Thyroid gland (tissue), 4 donors: ENCODE results near the gene WDR87. TPM values are rescaled to one million over a fixed set of nuclear protein-coding genes. Genes with fewer than 3 reads are reported as not detected.

Experiments
- DNase-seq, 2 donors: peaks; one replicate each; pipeline ENCODE4 v3.0.0-alpha.2; 2019
- H3K27ac ChIP-seq, 3 donors: fragments of 200-600 bp; sonication (generic); 1 replicate in 2 of 3; 2 replicates in 1 of 3; pipeline ENCODE4 v1.5.1; 2016 to 2019; ENCODE audit warnings: mild to moderate bottlenecking in 1 of 3, moderate library complexity in 1 of 3
- H3K27me3 ChIP-seq: fragments of 200-600 bp; sonication (generic); one replicate; pipeline ENCODE4 v1.5.1; 2019
- H3K36me3 ChIP-seq, 2 donors: fragments of 200-600 bp; sonication (generic); one replicate each; pipeline ENCODE4 v1.5.1; 2016 to 2019
- H3K4me1 ChIP-seq, 2 donors: fragments of 200-600 bp; sonication (generic); one replicate each; pipeline ENCODE4 v1.5.1; 2017 to 2019
- H3K4me3 ChIP-seq, 3 donors: fragments of 200-600 bp; sonication (generic); replicated peaks in 1 of 3; 1 replicate in 2 of 3; 2 replicates in 1 of 3; pipeline ENCODE4 v1.5.1; 2016; ENCODE audit warnings: mild to moderate bottlenecking in 1 of 3
- H3K9me3 ChIP-seq: fragments of 200-600 bp; sonication (generic); one replicate; pipeline ENCODE4 v1.5.1; 2017
- POLR2A ChIP-seq, 2 donors: fragments of 450-650 bp; IDR thresholded peaks; one replicate each; pipeline ENCODE4 v1.6.1; 2017; ENCODE audit warnings: antibody characterized with exemption in 2 of 2, mild to moderate bottlenecking in 2 of 2, moderate library complexity in 1 of 2
- WGBS, 2 donors: methylation state at CpG; one replicate each; pipeline ENCODE4 v1.1.5; 2017; 5-methylcytosine and 5-hydroxymethylcytosine counted together
- intact Hi-C: fragments of 100-400 bp; cut with DNase I; formaldehyde crosslinking; loops from one replicate; pipeline ENCODE4 v1.15.1; 2023
- total RNA-seq, 4 donors: library from RNA; depleted of rRNA; stranded (reverse); fragments of >200 nt; gene quantifications; one replicate each; pipeline ENCODE4 v1.2.3, GENCODE V29; 2016
- TF ChIP-seq, protein P1 (sequence below), 6 experiments: fragments of 200-600 bp in 3 of 6; fragments of 450-650 bp in 3 of 6; sonication (generic) in 3 of 6; IDR thresholded peaks; one replicate each; pipeline ENCODE4 v1.5.1; 2016 to 2019; ENCODE audit warnings: antibody characterized with exemption in 6 of 6, mild to moderate bottlenecking in 2 of 6, inconsistent platforms in 1 of 6, moderate library complexity in 1 of 6

The WDR87 gene
- total RNA-seq, 4 donors from 2014 or later: under 0.01 TPM; not detected in 3

DNA sequence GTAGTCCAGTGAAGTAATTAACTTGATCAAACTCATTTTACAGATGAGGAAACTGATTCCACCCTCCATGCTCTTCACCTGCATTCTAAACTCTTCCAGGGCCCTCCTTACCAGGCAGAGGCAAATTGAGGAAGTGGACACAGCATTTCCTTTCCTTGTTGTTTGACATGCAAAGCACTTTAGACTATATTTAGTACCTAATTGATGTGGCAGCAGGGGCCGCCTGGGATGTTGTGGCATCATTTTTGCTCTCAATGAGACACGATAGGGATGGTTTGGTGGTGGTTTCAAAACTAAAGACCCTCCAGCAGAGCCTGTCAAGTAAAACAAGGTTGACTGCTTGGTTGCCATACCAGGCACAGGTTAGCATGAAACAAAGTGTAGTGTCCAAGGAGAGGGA is 8.5 kb upstream of the WDR87 start:
- no peak overlapping the region for H3K4me3 ChIP-seq
- TF ChIP-seq, protein P1, sequence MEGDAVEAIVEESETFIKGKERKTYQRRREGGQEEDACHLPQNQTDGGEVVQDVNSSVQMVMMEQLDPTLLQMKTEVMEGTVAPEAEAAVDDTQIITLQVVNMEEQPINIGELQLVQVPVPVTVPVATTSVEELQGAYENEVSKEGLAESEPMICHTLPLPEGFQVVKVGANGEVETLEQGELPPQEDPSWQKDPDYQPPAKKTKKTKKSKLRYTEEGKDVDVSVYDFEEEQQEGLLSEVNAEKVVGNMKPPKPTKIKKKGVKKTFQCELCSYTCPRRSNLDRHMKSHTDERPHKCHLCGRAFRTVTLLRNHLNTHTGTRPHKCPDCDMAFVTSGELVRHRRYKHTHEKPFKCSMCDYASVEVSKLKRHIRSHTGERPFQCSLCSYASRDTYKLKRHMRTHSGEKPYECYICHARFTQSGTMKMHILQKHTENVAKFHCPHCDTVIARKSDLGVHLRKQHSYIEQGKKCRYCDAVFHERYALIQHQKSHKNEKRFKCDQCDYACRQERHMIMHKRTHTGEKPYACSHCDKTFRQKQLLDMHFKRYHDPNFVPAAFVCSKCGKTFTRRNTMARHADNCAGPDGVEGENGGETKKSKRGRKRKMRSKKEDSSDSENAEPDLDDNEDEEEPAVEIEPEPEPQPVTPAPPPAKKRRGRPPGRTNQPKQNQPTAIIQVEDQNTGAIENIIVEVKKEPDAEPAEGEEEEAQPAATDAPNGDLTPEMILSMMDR (IDR thresholded peaks at IDR 0.05): no peak
- TF ChIP-seq POLR2A (IDR thresholded peaks at IDR 0.05): no peak
- DNase-seq: no peak
- 74 to 86% methylated on average over 2 of the region's 2 CpGs for WGBS, 2 donors
- no peaks in the 10 kb centered on the region for H3K9me3 ChIP-seq
- no peak overlapping the region for H3K27ac ChIP-seq
- peaks cover 0 to 5% of the 10 kb centered on the region in 2 donors for H3K4me1 ChIP-seq
- no peaks in the 10 kb centered on the region for H3K27me3 ChIP-seq
- intact Hi-C loops: no loop called here
- H3K36me3 ChIP-seq: no peaks in the 10 kb centered on the region

DNA sequence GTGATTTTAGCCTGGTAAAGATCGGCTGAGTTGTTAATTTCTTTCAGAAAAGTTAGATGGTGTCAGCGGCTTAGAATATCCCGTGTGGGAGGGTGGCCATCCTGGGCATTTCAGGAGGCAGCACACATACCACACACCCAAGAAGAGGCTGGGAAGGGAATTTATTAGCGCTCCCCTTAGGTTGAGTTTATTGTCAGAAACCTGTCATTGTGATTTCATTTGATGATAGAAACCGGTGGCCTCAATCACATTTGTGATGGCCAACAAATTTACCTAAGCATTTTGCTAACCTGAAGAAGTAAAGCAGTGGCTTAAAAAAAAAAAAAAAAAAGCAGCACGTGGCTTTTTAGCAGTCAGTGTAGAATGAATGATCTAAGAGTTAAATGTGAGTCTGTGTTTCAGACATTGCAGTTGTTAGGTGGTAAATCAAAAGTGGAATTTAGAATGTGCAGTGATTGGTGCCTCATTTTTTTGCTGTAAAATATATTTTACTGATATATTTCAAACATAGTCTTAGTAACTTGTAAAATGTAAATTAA is 3.3 kb upstream of the WDR87 start:
- Histone ChIP-seq H3K4me1 (peaks cover 22 to 23% of the 10 kb centered on the region in 2 donors), H3K27ac (no peak overlapping the region), H3K36me3 (no peaks in the 10 kb centered on the region), H3K9me3 (no peaks in the 10 kb centered on the region), H3K4me3 (no peak overlapping the region), H3K27me3 (no peaks in the 10 kb centered on the region)
- WGBS, 2 donors: 77 to 79% methylated on average over 6 of the region's 6 CpGs
- TF ChIP-seq, protein P1 (IDR thresholded peaks at IDR 0.05): no peak
- intact Hi-C loops: no loop called here
- DNase-seq: no peak

DNA sequence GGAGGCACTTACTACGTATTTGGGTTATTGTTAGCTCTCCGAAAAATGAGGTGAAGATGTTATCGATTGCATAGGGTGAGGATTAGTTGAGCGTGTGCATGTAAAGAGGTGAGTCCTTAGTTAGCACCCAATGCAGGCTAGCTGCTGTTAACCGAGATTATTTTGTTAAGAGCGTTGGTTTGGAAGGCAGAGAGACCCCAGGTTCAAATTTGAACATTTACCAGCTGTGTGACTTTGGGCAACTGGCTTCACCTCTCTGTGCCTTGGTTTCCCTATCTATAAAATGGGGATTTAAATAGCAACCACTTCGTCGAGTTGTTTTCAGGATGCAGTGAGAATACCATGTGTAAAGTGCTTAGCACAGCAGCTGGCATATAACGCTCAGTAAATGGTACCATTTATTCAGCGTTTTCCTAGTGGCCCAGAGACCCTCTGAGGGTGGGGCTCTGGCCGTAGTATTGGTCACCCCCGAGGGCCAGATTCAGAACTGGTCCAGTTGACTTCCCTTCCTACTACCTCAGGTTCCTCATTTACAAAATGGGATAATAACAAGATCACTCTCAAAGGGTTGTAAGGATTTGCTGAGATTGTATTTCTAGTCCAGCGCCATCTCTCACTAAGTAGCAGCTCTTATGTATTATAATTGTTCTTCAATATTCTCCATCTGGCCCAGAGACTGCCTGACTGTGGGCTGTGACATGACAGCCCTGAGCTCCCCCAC is 1.5 kb upstream of the WDR87 start:
- no peak for DNase-seq
- Histone ChIP-seq H3K4me1 (peaks cover 22 to 23% of the 10 kb centered on the region in 2 donors), H3K4me3 (peak overlapping the region; percentile 70 to 87 (median 72)), H3K27ac (peak overlapping the region in 2 of 3 donors; percentile 77 to 80), H3K36me3 (no peaks in the 10 kb centered on the region), H3K27me3 (no peaks in the 10 kb centered on the region), H3K9me3 (no peaks in the 10 kb centered on the region)
- 24 to 29% methylated on average over 13 of the region's 13 CpGs for WGBS, 2 donors
- intact Hi-C loops: no loop called here
- TF ChIP-seq POLR2A (IDR thresholded peaks at IDR 0.05): no peak
- TF ChIP-seq, protein P1 (IDR thresholded peaks at IDR 0.05): no peak

DNA sequence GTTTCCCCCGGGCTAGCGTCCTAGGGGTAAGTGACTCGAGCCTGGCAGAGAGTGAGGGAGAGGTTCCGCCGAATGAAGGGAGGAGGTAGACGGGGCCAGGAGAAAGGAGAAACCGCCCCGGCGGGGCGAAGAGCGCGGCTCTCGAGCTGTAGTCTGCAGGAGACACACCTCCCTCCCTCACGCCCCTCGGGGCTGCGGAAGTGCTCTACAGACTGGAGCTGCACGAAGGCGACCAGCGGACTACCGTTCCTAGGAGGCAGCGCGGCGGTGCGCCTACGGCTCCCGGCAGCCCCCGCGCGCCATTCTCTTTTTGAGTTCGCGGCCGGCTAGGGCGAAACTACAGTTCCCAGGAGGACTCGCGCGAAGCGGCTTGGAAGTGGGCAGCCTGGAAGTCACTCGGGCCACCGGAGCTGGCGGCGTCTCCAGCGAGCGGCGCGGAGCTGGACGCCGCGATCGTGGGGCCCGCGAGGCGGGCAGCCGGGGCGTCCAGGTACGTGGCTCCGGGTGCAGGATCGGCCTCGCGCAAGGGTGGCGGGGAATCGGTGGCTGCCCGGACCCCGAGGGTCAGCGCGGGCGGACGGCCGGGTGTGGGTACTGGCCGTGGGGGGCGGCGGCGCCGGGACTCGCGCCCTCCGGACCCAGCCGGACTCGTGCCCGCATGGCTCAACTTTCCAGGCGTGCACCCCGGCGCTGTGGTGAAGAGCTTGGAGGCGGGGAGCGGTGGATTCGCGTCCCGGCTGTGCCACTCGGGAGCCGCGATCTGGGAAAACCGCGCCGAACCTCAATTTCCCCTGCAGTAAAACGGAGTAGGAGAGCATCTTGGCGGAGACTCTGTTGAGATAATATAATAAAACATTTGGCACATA is 708 bp upstream of the WDR87 start, which contains the start of gene SIPA1L3:
TSS of gene SIPA1L3 (plus strand) at position 340 of the 866 bp plus-strand sequence. CDS start 174,358 bp downstream, outside the sequence.
- H3K36me3 ChIP-seq: no peaks in the 10 kb centered on the region
- DNase-seq: peak; percentile 98
- WGBS, 2 donors: 0% methylated on average over 19 to 23 of the region's 95 CpGs
- intact Hi-C loops: no loop called here
- no peaks in the 10 kb centered on the region for H3K27me3 ChIP-seq
- H3K4me1 ChIP-seq: peaks cover 22 to 23% of the 10 kb centered on the region in 2 donors
- peak within 1 kb of the TSS; percentile 29 to 80 (median 77) for H3K27ac ChIP-seq
- TF ChIP-seq, protein P1 (IDR thresholded peaks at IDR 0.05): peak in 1 of 6 experiments; percentile 24
- peak; percentile 19 to 92 for TF ChIP-seq POLR2A (IDR thresholded peaks at IDR 0.05)
- no peaks in the 10 kb centered on the region for H3K9me3 ChIP-seq
- peak within 1 kb of the TSS; percentile 70 to 87 (median 72) for H3K4me3 ChIP-seq
